Measurements from ENCODE around the gene LIG3.
"Not testable (repeated sequence)": the region's sequence is repeated elsewhere in the genome, so short reads cannot be mapped to it uniquely, and the experiment has no call there.

LIG3 gene

DNA sequence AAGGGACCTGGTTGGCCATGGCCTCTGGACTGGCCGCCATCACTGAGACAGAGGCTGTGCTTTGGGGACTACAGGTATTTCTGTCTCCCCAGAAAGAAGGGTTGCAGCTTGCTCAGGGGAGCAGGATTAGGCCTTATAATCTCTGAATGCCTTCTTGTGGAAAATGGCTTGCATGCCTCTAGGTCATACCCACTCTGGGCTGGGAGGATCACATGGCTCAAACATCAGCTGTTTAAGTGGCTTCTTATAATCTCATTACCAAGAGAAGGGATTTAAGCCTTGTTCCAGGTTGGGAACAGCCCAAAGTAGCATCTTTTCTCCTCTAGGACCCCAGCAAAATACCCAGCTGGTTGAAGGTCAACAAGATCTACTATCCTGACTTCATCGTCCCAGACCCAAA is 19.1 kb downstream of the LIG3 start:
- no peak for DNase-seq (ENCODE audit: low spot score)

GRCh38 chr17:35000965-35001364 is 20.7 kb downstream of the LIG3 start:
- DNase-seq (ENCODE audit: low spot score) = not testable (repeated sequence)

GRCh38 chr17:35001549-35001948 is 21.2 kb downstream of the LIG3 start:
- DNase-seq (ENCODE audit: low spot score) = no peak

DNA sequence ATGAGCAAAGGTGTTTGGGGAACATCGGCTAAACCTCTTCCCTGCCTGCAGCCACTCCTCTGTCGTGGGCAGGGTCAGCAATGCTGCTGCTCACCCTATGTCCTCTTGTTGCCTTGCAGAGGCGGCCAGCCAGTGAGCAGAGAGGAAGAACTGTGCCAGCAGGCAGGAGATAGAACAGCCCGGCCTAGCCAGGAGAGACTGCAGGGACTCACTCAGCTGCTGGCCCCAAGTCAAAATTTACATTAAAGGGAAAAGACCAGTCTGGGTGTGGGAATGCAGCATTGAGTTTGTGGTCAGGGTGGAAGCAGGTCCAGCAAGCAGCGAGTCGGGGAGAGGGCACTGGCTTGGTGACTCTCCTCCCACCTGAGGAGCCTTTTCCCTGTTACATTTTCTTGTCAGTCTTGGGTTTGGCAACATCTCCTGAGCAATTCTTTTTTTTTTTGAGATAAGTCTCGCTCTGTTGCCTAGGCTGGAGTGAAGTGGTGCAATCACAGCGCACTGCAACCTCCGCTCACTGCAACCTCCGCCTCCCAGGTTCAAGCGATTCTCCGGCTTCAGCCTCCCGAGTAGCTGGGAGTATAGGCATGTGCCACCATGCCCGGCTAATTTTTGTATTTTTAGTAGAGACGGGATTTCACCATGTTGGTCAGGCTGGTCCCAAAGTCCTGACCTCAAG is 22.7 kb downstream of the LIG3 start:
- DNase-seq (ENCODE audit: low spot score) = no peak

DNA sequence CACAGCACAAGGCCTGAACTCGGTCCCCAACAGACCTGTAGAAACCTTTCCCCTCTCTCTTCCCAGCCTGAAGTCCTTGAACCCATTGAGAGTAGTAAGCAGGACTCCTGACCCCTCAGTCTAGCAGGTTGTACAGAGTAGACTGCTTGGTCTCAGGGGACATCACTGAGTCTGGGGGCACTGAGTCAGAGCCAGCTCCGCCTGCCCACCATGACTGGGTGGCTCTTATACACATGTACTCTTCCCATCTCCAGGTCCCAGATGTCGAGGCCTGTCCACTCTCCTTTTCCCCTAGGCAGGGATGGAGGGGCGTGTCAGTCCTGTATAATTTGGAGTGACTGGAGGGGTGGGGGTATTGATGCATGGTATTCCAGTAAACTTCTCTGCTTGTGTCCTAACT is 23.5 kb downstream of the LIG3 start:
- no peak for DNase-seq (ENCODE audit: low spot score)

GRCh38 chr17:35006345-35006744 is 26.0 kb downstream of the LIG3 start:
- DNase-seq (ENCODE audit: low spot score) = no peak

DNA sequence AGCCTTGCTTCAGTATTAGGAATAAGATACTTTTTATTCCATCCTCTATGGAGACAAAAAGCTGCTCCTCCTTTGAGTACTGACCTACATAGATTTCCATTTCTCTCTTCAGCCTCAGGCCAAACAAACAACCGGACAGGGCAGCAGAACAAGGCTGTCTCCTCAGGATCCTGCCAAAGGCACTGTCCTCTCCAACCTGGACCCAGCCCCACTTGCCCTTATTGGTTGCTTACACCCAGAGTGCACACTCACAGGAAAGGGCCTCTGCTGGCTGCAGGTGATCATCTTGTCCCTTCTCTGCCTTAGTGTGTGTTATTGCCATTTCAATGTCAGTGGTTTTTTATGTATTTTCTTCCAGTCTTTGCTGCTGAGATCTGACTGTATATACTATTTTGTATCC is 26.6 kb downstream of the LIG3 start:
- no peak for DNase-seq (ENCODE audit: low spot score)

DNA sequence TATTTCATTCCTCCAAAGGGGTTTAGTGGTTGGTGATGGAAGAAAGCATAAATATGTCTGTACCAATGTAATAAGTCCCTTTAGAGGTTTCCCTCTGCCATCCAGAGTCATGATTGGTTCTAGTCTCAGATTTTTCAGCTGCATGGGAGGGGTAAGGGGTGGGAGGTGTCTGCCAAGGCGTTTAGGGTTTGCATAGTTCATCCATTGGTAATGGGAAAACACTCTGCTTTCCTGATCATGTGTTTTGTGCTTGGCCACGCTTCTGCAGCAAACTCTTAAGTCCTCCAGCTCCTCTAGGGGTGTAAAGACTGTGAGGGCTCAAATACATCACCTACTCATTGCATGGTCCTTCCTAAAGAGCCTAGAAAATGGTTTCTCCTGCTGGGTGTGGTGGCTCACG is 29.8 kb downstream of the LIG3 start:
- DNase-seq (ENCODE audit: low spot score) = no peak

DNA sequence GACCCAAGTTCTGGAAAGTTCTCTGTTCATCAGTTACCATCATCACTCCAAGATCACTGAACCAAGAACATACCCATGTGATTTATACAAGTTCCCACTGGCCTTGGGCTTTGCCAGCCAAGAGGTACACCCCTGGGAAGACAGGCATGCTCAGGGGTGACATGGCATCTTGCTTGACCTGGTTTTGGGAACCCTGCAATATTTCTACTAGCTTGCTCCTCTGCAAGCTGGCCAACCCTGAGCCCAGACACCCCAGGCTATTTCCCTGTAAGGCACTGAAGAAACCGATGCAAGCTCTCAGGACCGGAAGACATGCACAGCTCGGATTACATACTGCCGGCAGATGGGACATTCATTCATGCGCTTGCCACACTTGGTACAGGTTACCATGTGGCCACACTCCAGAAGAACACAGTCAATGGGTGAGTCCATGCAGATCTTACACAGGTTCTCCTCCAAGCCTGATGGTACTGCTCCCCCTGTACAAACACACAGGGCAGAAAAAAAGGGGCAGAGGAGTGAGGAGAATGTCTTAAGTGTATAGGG is 31.4 kb downstream of the LIG3 start:
- no peak for DNase-seq (ENCODE audit: low spot score)

GRCh38 chr17:35016369-35016768 is 36.1 kb downstream of the LIG3 start:
- no peak for DNase-seq (ENCODE audit: low spot score)

DNA sequence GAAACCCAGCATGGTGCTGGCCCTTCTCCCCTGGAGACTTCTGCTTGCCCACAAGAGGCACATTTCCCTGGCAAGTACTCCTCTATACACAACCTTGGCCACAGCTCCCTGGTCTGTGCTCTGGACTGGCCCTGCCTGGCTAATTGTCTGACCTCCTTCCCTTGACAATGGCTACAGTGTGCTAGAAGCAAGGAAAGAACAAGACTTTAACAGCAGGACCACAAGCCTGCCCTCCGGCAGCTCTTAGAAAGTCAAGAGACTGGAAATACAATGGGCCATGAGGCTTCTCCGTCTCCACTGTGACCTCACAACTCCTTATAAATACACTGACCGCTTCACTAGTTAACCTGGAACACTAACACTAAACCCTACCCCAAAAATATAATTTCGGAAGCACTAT is 36.7 kb downstream of the LIG3 start:
- DNase-seq (ENCODE audit: low spot score) = no peak

DNA sequence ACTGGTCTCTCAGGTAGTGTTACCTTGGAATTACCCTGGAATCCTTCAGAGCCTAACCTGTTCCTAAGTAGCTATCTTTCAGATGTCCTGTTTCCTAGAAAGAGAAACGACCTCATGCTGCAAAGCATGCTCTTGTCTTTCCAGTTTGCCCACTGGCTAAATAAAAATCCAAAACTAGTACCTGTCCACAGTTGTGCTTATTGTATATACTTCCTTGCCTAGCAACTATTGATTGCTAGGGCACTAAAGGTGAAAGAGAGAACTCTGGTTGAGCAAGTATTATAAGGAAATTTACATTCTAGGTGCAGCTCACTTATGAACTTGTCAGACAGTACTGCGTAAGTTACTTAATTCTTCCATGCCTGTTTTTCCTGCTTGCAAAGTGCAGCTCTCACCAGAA is 38.5 kb downstream of the LIG3 start:
- DNase-seq (ENCODE audit: low spot score) = no peak

DNA sequence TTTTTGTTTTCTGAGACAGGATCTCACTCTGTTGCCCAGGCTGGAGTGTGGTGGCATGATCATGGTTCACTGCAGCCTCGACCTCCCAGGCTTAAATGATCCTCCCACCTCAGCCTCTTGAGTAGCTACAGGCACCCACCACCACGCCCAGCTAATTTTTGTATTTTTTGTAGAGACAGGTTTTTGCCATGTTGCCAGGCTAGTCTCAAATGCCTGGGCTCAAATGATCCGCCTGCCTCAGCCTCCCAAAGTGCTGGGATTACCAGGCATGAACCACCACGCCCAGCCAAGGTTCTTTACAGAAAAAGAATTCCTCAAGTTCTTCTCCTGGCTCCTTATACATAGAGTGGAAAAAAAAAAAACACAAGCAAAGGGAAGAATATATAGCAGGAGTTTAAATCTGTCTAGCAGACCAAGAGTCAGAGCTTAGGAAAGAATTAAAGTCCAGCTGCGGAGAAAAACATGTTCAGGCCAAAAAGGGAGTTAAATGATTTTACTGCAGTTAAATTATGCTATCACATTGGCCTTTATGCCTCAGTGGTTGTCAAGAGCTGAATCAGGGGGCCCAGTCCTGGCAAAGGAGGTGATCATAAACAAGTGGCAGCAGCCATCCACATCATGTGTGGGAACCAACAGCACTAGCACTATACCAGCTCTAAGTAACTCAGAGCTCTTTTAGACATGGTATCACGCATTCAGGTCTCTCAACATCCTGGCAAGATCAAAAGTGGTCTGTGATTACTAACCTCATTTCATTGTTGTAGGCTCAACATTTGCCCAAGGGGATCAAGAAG is 39.3 kb downstream of the LIG3 start:
- DNase-seq (ENCODE audit: low spot score) = no peak

DNA sequence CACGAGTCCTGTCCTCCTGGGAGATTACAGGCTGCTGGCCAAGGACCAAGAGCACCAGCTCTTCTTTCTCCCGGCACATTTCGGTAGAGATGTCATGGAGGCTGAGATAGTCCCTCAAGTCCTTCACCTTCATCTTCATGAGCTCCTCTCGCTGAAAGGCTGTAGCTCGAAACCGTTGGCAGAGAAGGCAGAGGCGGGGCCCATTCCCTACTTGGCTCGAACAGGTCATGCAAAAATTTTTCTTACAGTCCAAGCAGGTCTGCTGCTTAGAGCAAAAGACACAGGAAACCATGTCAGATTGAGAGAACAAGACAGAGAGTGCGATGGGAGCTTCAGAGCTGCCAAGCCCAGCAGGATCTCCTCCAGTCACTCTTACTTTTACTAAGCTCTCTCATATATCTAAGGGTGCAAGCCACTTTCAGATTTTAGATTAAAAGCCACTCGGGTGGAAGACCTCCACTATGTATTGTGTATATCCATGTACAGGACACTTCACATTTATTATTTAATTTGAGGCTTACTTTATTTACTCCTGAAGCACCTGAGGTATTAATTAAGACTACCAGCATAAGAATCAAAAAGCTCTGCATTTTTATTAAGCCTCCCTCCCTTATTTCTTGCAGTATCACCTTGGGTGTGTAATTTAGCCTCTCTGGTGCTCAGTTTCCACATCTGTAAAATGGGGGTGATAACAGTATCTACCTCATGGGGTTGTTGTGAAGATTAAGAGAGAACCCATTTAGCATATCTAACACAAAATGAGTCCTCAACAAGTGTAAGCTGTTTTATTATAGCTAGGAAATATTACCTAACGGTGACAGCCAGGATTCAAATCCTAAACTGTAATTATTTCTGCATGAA is 41.4 kb downstream of the LIG3 start:
- DNase-seq (ENCODE audit: low spot score) = no peak

DNA sequence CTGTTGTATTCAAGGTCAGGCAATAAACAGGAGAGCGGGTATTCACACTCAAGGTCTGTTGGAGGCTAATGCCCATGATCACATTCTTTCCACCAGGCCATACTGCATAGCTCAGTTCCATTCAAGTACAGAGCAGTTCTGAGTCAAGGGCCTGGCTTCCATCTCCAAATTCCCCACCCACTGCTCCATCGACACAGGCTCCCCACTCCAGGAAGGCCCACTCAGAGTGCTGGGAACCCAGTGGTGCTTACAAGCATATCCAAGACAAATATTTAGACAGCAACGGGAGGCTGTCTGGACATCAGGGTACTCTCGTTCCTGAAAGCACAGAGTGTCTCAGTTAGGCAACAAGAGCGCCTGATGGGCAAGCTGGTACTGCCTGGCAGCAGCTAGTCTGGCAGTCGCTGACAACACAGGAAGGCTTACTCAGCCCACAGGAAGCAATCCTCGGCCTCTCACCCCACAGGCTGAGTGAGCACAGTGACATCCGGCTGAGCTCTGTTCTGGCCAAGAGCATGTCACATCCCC is 42.3 kb downstream of the LIG3 start:
- DNase-seq (ENCODE audit: low spot score) = peak; percentile 93

- no peak for DNase-seq (ENCODE audit: low spot score)
Measured at GRCh38 chr17:35023538-35023937, 43.2 kb downstream of the LIG3 start.

- DNase-seq (ENCODE audit: low spot score) = no peak
Measured at GRCh38 chr17:35025541-35025940, 45.2 kb downstream of the LIG3 start.

DNA sequence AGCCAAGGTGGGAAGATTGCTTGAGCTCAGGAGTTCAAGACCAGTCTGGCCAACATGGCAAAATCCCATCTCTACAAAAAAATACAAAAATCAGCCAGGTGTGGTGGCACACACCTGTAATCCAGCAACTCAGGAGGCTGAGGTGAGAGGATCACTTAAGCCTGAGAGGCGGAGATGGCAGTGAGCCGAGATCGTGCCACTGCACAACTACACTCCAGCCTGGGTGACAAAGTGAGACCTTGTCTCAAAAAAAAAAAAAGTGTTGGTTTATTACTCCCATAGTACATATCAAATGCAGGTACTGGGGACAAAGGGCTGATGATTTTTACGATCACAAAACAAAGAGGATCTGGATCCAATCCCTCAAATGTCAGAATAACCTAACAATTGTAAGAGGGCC is 47.8 kb downstream of the LIG3 start:
- not testable (repeated sequence) for DNase-seq (ENCODE audit: low spot score)

GRCh38 chr17:35028531-35029262 is 48.4 kb downstream of the LIG3 start:
- no peak for DNase-seq (ENCODE audit: low spot score)

GRCh38 chr17:35030780-35031179 is 50.5 kb downstream of the LIG3 start:
- no peak for DNase-seq (ENCODE audit: low spot score)

DNA sequence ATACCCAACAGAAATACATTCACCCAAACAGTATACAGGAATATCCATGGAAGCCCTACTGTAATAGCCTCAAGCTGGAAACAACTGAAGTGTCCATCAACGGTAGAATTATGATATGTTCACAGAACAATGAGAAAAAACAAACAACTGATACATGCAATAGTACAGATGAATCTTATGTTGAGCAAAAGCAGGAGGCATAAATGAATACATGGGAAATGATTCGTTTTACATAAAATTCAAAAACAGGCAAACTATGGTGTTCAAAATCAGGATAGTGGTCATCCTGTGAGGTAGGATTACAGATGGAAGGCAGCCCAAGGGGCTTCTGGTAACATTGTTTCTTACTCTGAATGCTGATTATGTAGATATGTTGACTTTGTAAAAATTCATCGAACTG is 58.1 kb downstream of the LIG3 start:
- no peak for DNase-seq (ENCODE audit: low spot score)

DNA sequence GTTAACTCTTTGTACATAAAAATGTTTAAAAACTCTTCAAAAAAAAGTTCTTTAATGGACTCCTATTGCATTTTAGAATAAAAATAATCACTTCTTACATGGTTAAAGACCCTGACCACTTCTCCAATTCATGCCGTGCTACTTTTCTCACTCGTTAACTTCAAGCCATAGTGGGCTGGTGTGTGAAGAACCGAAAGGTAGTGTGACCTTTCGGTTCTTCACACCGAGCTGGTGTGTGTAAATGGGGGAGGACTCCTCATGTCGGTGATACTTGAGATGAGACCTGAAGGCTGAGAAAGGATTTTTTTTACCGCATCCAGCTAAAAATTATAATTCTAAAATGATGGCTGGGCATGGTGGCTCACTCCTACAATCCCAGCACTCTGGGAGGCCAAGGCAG is 61.1 kb downstream of the LIG3 start:
- no peak for DNase-seq (ENCODE audit: low spot score)

Data from putamen (tissue), 1 donor.